ENCODE results near the gene TC2N. TPM values are rescaled to one million over a fixed set of nuclear protein-coding genes. Genes with fewer than 3 reads are reported as not detected.
A peak's percentile ranks its signal among the peaks of the same experiment; 100 is the strongest.

TC2N gene
- total and polyA plus RNA-seq, 12 donors, result 0.89 to 28.4 (median 4.3) TPM

GRCh38 chr14:91889477-91890211 lies 22.3 kb upstream of the TC2N start:
- H3K9me3 ChIP-seq (replicated peaks in 1 of 3), result no peaks in the 10 kb centered on the region
- H3K27ac ChIP-seq, result peak overlapping the region in 2 of 5 donors; percentile 38 to 76
- H3K4me1 ChIP-seq (replicated peaks in 1 of 2), result peaks cover 0 to 5% of the 10 kb centered on the region in 2 donors
- H3K4me3 ChIP-seq, result no peak overlapping the region
- intact Hi-C loops (cut with DNase I), result no loop called here
- WGBS, 4 donors, result 61 to 79% (median 72%) methylated on average over 5 to 13 of the region's 13 CpGs
- DNase-seq, result peak in 1 of 7 donors; percentile 26
- TF ChIP-seq CTCF (IDR thresholded peaks at IDR 0.05), result no peak
- TF ChIP-seq POLR2A (IDR thresholded peaks at IDR 0.05), result no peak
- no peaks in the 10 kb centered on the region for H3K27me3 ChIP-seq
- H3K36me3 ChIP-seq (replicated peaks in 1 of 2), result no peaks in the 10 kb centered on the region

- Histone ChIP-seq H3K27ac (peak overlapping the region in 2 of 5 donors; percentile 38 to 76), H3K27me3 (no peaks in the 10 kb centered on the region), H3K9me3 (replicated peaks in 1 of 3) (no peaks in the 10 kb centered on the region), H3K4me1 (replicated peaks in 1 of 2) (peaks cover 0 to 5% of the 10 kb centered on the region in 2 donors), H3K4me3 (no peak overlapping the region), H3K36me3 (replicated peaks in 1 of 2) (no peaks in the 10 kb centered on the region)
- intact Hi-C loops (cut with DNase I), result no loop called here
- DNase-seq, result no peak
- WGBS, 4 donors, result 69 to 78% (median 73%) methylated on average over 8 to 10 of the region's 10 CpGs
- TF ChIP-seq CTCF (IDR thresholded peaks at IDR 0.05) (no peak), POLR2A (IDR thresholded peaks at IDR 0.05) (no peak)
Measured at GRCh38 chr14:91888641-91889476, 21.5 kb upstream of the TC2N start.

- whole genome bisulfite sequencing, 4 donors, result 93 to 97% (median 96%) methylated on average over 8 of the region's 8 CpGs
- Histone ChIP-seq H3K36me3 (replicated peaks in 1 of 2) (no peaks in the 10 kb centered on the region), H3K4me1 (replicated peaks in 1 of 2) (peaks cover 0 to 4% of the 10 kb centered on the region in 2 donors), H3K4me3 (no peak overlapping the region), H3K27ac (peak overlapping the region in 2 of 5 donors; percentile 17 to 60), H3K9me3 (replicated peaks in 1 of 3) (no peaks in the 10 kb centered on the region), H3K27me3 (no peaks in the 10 kb centered on the region)
- TF ChIP-seq CTCF (IDR thresholded peaks at IDR 0.05) (no peak), POLR2A (IDR thresholded peaks at IDR 0.05) (no peak)
- DNase-seq, result no peak
- intact Hi-C loops (cut with DNase I), result no loop called here
Measured at GRCh38 chr14:91886961-91887360, 19.6 kb upstream of the TC2N start.

DNA sequence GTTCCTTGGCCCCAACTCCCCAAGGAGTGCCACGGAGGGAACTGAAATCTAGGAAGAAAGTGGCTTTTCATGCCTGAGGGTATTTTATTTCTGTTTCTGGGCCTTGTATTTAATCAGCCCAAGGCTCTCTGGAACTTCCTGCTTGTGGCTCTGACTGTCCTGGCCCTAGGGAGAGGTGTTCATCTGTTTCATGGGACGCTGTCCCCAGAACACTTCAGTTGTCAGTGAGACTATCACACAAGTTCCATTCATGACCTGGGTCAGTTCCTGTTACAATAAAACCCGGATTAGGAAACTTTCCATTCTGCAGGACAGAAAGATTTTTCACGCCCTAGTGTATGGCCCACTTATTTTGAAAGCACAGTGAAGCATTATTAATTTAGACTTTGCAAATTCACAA lies 18.5 kb upstream of the TC2N start:
- 63 to 68% (median 66%) methylated on average over 4 of the region's 4 CpGs for WGBS, 4 donors
- Histone ChIP-seq H3K27ac (peak overlapping the region in 3 of 5 donors; percentile 40 to 77 (median 64)), H3K9me3 (replicated peaks in 1 of 3) (no peaks in the 10 kb centered on the region), H3K36me3 (replicated peaks in 1 of 2) (no peaks in the 10 kb centered on the region), H3K27me3 (no peaks in the 10 kb centered on the region), H3K4me1 (replicated peaks in 1 of 2) (no peaks in the 10 kb centered on the region), H3K4me3 (no peak overlapping the region)
- TF ChIP-seq CTCF (IDR thresholded peaks at IDR 0.05) (no peak), POLR2A (IDR thresholded peaks at IDR 0.05) (no peak)
- intact Hi-C loops (cut with DNase I), result no loop called here
- no peak for DNase-seq

Data from adrenal gland (tissue), 12 donors.